CD4-positive, CD25-positive, alpha-beta regulatory T cell (primary cell): ENCODE results near the gene EARS2. TPM values are rescaled to one million over a fixed set of nuclear protein-coding genes. Genes with fewer than 3 reads are reported as not detected.

Experiments used
- ATAC-seq, 2 donors: fragments of 150-1000 bp; cut with Tn5 transposase; one replicate each; pipeline ENCODE4 v1.10.0; 2021; ENCODE audit warnings: low read depth in 2 of 2, moderate number of reproducible peaks in 2 of 2, moderate library complexity in 1 of 2
- DNase-seq, 3 donors: peaks; one replicate each; pipeline versions ENCODE4 v3.0.0 to v3.0.0-alpha.2; 2012 to 2022; ENCODE audit warnings: mixed read lengths in 1 of 3
- H3K27ac ChIP-seq: one replicate; pipeline ENCODE4 v1.7.0; 2013; ENCODE audit warnings: mild to moderate bottlenecking, low read length; ENCODE audit not compliant: insufficient read depth, poor library complexity, severe bottlenecking
- H3K27me3 ChIP-seq: one replicate; pipeline ENCODE4 v1.7.0; 2013; ENCODE audit warnings: low read length; ENCODE audit not compliant: control insufficient read depth, insufficient read depth
- H3K36me3 ChIP-seq: one replicate; pipeline ENCODE4 v1.7.0; 2013; ENCODE audit warnings: mild to moderate bottlenecking, low read length, moderate library complexity; ENCODE audit not compliant: control insufficient read depth, insufficient read depth
- H3K4me1 ChIP-seq: 2 replicates; pipeline ENCODE4 v1.7.0; 2013; ENCODE audit warnings: mild to moderate bottlenecking, low read length; ENCODE audit not compliant: insufficient read depth, control insufficient read depth, poor library complexity, severe bottlenecking
- H3K4me3 ChIP-seq: one replicate; pipeline ENCODE4 v1.7.0; 2013; ENCODE audit warnings: low read depth, mild to moderate bottlenecking, low read length, moderate library complexity
- H3K9me3 ChIP-seq, 2 experiments: 1 replicate in 1 of 2; 2 replicates in 1 of 2; pipeline ENCODE4 v1.7.0; 2013; ENCODE audit warnings: low read length in 2 of 2, mild to moderate bottlenecking in 1 of 2, moderate library complexity in 1 of 2; ENCODE audit not compliant: control insufficient read depth in 2 of 2
- H3K27ac Mint-ChIP-seq, 3 donors: one replicate each; pipeline ENCODE4 v1.8.0; 2020 to 2022; ENCODE audit warnings: mild to moderate bottlenecking in 3 of 3, mixed read lengths in 3 of 3, moderate library complexity in 2 of 3
- H3K27me3 Mint-ChIP-seq: one replicate; pipeline ENCODE4 v1.8.0; 2022; ENCODE audit warnings: mild to moderate bottlenecking, mixed read lengths
- H3K36me3 Mint-ChIP-seq: one replicate; pipeline ENCODE4 v1.8.0; 2020; ENCODE audit warnings: mixed read lengths
- H3K4me1 Mint-ChIP-seq, 4 donors: one replicate each; pipeline ENCODE4 v1.8.0; 2020 to 2022; ENCODE audit warnings: mixed read lengths in 4 of 4, mild to moderate bottlenecking in 1 of 4
- H3K4me3 Mint-ChIP-seq, 4 donors: one replicate each; pipeline ENCODE4 v1.8.0; 2020 to 2022; ENCODE audit warnings: mild to moderate bottlenecking in 4 of 4, mixed read lengths in 4 of 4, moderate library complexity in 3 of 4
- H3K9me3 Mint-ChIP-seq, 7 donors: one replicate each; pipeline ENCODE4 v1.8.0; 2020 to 2022; ENCODE audit warnings: mixed read lengths in 7 of 7, mild to moderate bottlenecking in 3 of 7, moderate library complexity in 2 of 7
- polyA plus RNA-seq, 4 donors: library from polyadenylated mRNA; unstranded; fragments of 300-500 nt; fragmentation: Illumina TruSeq; gene quantifications; one replicate each; pipeline ENCODE4 v1.2.3, GENCODE V29; 2021
- total RNA-seq: library from RNA; stranded (reverse); gene quantifications from one replicate; pipeline ENCODE4 v1.2.3, GENCODE V29; 2022

EARS2 gene
- total and polyA plus RNA-seq, 5 donors from 2014 or later = 9.5 to 13.5 (median 11.2) TPM

GRCh38 chr16:23564575-23565363 is 7.6 kb upstream of the EARS2 start:
- Mint-ChIP-seq H3K4me3 (peak overlapping the region in 1 of 4 donors; percentile 30), H3K36me3 (peaks cover 44% of the 10 kb centered on the region), H3K27ac (peak overlapping the region in 1 of 3 donors; percentile 31), H3K27me3 (no peaks in the 10 kb centered on the region), H3K4me1 (peaks cover 5 to 13% (median 12%) of the 10 kb centered on the region in 4 donors), H3K9me3 (no peaks in the 10 kb centered on the region)
- ATAC-seq (no peak), DNase-seq (no peak)
- no peaks in the 10 kb centered on the region for H3K27me3 ChIP-seq
- H3K4me3 ChIP-seq = no peak overlapping the region
- peaks cover 86% of the 10 kb centered on the region for H3K36me3 ChIP-seq
- H3K4me1 ChIP-seq = no peaks in the 10 kb centered on the region
- H3K9me3 ChIP-seq = no peaks in the 10 kb centered on the region
- no peak overlapping the region for H3K27ac ChIP-seq

DNA sequence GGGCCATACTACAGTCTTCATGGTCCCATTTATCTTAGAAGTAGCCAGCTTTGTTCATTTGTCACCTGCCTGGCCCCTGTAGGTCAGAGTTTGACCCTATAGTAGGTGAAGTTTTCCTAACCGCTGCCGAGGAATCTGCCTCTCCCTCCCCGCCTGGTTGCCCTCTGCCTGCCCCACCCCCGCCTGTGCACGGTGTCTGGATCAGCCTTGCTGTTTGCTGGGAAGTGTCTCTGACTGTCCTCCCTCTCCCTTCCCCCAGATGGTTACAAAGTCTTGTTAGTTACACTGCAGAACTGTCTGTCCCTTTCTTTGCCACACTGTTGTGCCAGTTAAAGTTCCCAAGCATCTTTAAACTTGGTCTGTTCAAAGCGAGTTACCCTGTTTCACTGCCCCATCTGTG is 6.0 kb upstream of the EARS2 start:
- H3K36me3 Mint-ChIP-seq = peaks cover 36% of the 10 kb centered on the region

GRCh38 chr16:23562505-23562904 is 5.4 kb upstream of the EARS2 start:
- H3K4me1 Mint-ChIP-seq = peaks cover 11 to 31% (median 17%) of the 10 kb centered on the region in 4 donors
- ATAC-seq (no peak), DNase-seq (no peak)
- Histone ChIP-seq H3K9me3 (no peaks in the 10 kb centered on the region), H3K27ac (no peak overlapping the region), H3K4me3 (no peak overlapping the region), H3K27me3 (no peaks in the 10 kb centered on the region), H3K36me3 (peaks cover 72% of the 10 kb centered on the region), H3K4me1 (peaks cover 13% of the 10 kb centered on the region)
- H3K27ac Mint-ChIP-seq = peak overlapping the region in 1 of 3 donors; percentile 43
- peaks cover 36% of the 10 kb centered on the region for H3K36me3 Mint-ChIP-seq
- H3K27me3 Mint-ChIP-seq = no peaks in the 10 kb centered on the region
- H3K9me3 Mint-ChIP-seq = no peaks in the 10 kb centered on the region
- no peak overlapping the region for H3K4me3 Mint-ChIP-seq

More for the DNA sequence above, 6.0 kb upstream of the EARS2 start:
- Histone ChIP-seq H3K9me3 (no peaks in the 10 kb centered on the region), H3K4me1 (peaks cover 10% of the 10 kb centered on the region), H3K27ac (no peak overlapping the region), H3K27me3 (no peaks in the 10 kb centered on the region), H3K36me3 (peaks cover 78% of the 10 kb centered on the region), H3K4me3 (no peak overlapping the region)
- no peak for DNase-seq
- Mint-ChIP-seq H3K4me1 (peaks cover 11 to 29% (median 17%) of the 10 kb centered on the region in 4 donors), H3K27me3 (no peaks in the 10 kb centered on the region), H3K9me3 (no peaks in the 10 kb centered on the region), H3K4me3 (peak overlapping the region in 1 of 4 donors; percentile 49), H3K27ac (no peak overlapping the region)
- ATAC-seq = no peak

GRCh38 chr16:23561586-23561985 is 4.4 kb upstream of the EARS2 start:
- no peak for ATAC-seq
- no peaks in the 10 kb centered on the region for H3K27me3 Mint-ChIP-seq
- Histone ChIP-seq H3K4me3 (no peak overlapping the region), H3K9me3 (no peaks in the 10 kb centered on the region), H3K4me1 (peaks cover 17% of the 10 kb centered on the region), H3K36me3 (peaks cover 63% of the 10 kb centered on the region), H3K27ac (no peak overlapping the region), H3K27me3 (no peaks in the 10 kb centered on the region)
- H3K4me1 Mint-ChIP-seq = peaks cover 11 to 40% (median 22%) of the 10 kb centered on the region in 4 donors
- H3K9me3 Mint-ChIP-seq = no peaks in the 10 kb centered on the region
- H3K27ac Mint-ChIP-seq = no peak overlapping the region
- H3K36me3 Mint-ChIP-seq = peaks cover 29% of the 10 kb centered on the region
- peak in 1 of 3 donors; percentile 7 for DNase-seq
- peak overlapping the region in 2 of 4 donors; percentile 40 for H3K4me3 Mint-ChIP-seq

DNA sequence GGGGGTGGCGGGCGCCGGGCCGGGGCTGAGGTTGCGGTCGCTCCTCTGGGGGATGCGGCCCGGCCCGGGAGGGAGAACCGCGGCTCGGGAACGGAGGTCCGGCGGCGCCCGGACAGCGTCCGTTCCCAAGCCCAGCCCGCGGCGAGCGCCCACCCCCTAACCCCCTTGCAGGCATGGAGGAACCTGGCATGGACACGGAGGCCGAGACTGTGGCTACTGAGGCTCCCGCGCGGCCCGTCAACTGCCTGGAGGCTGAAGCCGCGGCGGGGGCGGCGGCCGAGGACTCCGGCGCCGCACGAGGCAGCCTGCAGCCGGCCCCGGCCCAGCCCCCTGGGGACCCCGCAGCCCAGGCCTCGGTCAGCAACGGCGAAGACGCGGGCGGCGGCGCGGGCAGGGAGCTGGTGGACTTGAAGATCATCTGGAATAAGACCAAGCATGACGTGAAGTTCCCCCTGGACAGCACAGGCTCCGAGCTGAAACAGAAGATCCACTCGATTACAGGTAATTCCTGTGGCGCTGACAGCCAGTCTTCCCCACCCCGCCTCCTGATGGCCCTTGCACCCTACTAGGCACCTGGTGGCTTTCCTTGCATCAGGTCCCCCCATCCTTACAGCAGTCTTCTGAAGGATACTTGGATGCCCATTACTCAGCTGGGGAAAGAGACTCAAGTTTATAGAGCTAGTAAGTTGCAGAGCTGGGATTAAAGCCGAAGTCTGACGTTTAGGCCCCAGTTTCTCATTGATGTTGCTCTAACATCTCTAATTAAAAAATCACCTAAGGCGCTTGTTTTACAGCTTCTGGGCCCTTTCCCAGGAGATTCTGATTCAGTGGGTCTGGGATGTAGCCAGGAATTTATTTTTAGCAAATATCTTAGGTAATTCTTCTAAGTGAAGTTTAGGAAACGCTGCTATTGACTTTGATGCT is 891 bp upstream of the EARS2 start:
- Histone ChIP-seq H3K4me3 (peak overlapping the region; percentile 80), H3K27ac (peak overlapping the region; percentile 91), H3K4me1 (peaks cover 21% of the 10 kb centered on the region), H3K9me3 (no peaks in the 10 kb centered on the region), H3K27me3 (no peaks in the 10 kb centered on the region), H3K36me3 (peaks cover 32% of the 10 kb centered on the region)
- Mint-ChIP-seq H3K27me3 (no peaks in the 10 kb centered on the region), H3K4me3 (peak overlapping the region; percentile 91 to 99 (median 95)), H3K27ac (peak overlapping the region; percentile 95 to 96 (median 95)), H3K9me3 (no peaks in the 10 kb centered on the region), H3K4me1 (peaks cover 20 to 51% (median 30%) of the 10 kb centered on the region in 4 donors), H3K36me3 (peaks cover 12% of the 10 kb centered on the region)
- ATAC-seq = no peak
- peak in 1 of 3 donors; percentile 20 for DNase-seq

- Mint-ChIP-seq H3K27ac (peak overlapping the region in 1 of 3 donors; percentile 28), H3K4me3 (peak overlapping the region in 2 of 4 donors; percentile 5 to 91), H3K9me3 (no peaks in the 10 kb centered on the region), H3K36me3 (peaks cover 12% of the 10 kb centered on the region), H3K4me1 (peaks cover 13 to 35% (median 19%) of the 10 kb centered on the region in 4 donors), H3K27me3 (no peaks in the 10 kb centered on the region)
- Histone ChIP-seq H3K4me1 (peaks cover 21% of the 10 kb centered on the region), H3K9me3 (no peaks in the 10 kb centered on the region), H3K27ac (no peak overlapping the region), H3K36me3 (peaks cover 25% of the 10 kb centered on the region), H3K27me3 (no peaks in the 10 kb centered on the region), H3K4me3 (no peak overlapping the region)
- DNase-seq (no peak), ATAC-seq (no peak)
These were observed 2.6 kb downstream of the EARS2 start for GRCh38 chr16:23554536-23554935.

DNA sequence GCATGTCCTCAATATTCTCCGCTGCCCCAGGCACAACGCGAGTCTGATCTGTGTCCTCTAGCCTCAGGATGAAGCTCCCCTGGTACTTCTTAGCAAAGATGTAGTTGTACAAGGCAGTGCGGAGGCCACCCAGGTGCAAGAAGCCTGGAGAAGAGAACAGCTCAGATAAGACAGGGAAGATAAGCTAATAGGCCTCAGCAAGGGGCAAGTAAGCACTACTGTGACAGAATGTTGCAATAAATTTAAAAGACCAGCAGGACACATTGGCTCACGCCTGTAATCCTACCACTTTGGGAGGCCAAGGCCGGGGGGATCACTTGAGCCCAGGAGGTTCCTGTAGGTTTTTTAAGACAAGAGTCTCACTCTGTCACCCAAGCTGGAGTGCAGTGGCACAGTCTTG is 5.0 kb downstream of the EARS2 start:
- no peak overlapping the region for H3K4me3 ChIP-seq
- ATAC-seq = no peak
- no peak for DNase-seq
- peaks cover 6 to 20% (median 13%) of the 10 kb centered on the region in 4 donors for H3K4me1 Mint-ChIP-seq
- no peak overlapping the region for H3K4me3 Mint-ChIP-seq
- H3K27me3 ChIP-seq = no peaks in the 10 kb centered on the region
- H3K27me3 Mint-ChIP-seq = no peaks in the 10 kb centered on the region
- peaks cover 35% of the 10 kb centered on the region for H3K36me3 ChIP-seq
- no peaks in the 10 kb centered on the region for H3K9me3 Mint-ChIP-seq
- H3K9me3 ChIP-seq = no peaks in the 10 kb centered on the region
- H3K27ac ChIP-seq = no peak overlapping the region
- peaks cover 8% of the 10 kb centered on the region for H3K4me1 ChIP-seq
- H3K36me3 Mint-ChIP-seq = peaks cover 18% of the 10 kb centered on the region
- no peak overlapping the region for H3K27ac Mint-ChIP-seq
